CD4-positive, alpha-beta T cell treated with Interleukin-12 subunit alpha and Interleukin-12 subunit beta, for 1 hour (primary cell): ENCODE measurements around the gene ABHD18.
"Not testable (repeated sequence)": the region's sequence is repeated elsewhere in the genome, so short reads cannot be mapped to it uniquely, and the experiment has no call there.

Source experiments
- DNase-seq: peaks from one replicate; pipeline ENCODE4 v3.0.0-alpha.2; 2020

Gene ABHD18

DNA sequence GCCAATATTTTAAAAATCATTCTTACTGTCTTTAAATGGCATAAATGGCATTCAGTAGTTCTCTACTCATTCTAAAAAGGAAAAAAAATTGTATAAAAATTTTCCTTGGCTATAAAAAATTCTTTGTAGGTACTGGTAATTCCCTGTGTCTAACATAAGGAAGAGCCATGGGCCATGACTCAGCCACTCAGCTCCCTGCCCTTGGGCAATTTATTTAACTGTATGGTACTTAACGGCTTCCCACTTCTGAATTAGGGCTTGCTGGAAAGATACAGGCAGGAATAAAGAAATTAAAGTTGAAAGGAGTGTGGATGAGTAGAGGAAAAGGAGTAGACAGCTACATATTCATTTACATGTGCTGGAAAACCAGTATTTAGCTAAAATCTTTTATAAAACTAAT is 30.6 kb downstream of the ABHD18 start:
- no peak for DNase-seq

GRCh38 chr4:127996521-127996920 is 31.3 kb downstream of the ABHD18 start:
- DNase-seq, result not testable (repeated sequence)

- peak; percentile 16 for DNase-seq
Observed at GRCh38 chr4:127997534-127998388, 32.6 kb downstream of the ABHD18 start.

- DNase-seq, result no peak
Observed at GRCh38 chr4:128006592-128006991, 41.4 kb downstream of the ABHD18 start.

DNA sequence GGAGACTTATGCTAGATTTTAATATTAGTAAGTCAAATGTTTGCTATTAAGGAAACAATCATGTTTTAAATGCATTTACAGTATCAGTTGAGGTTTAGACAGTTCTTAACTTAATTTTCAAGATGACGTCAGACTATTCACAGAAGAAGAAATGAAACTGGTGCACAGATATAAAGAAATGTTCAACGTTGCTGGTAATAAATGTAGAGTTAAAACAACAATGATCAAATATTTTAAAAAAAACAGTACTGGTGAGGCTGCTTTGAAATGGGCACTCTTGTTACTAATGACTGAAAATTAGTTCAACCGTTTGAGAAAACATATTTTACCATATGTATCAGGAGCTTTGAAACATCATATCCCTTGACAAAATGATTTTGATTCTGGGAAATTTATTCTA is 44.2 kb downstream of the ABHD18 start:
- no peak for DNase-seq

- no peak for DNase-seq
Observed at GRCh38 chr4:128025319-128025718, 60.1 kb downstream of the ABHD18 start.

DNA sequence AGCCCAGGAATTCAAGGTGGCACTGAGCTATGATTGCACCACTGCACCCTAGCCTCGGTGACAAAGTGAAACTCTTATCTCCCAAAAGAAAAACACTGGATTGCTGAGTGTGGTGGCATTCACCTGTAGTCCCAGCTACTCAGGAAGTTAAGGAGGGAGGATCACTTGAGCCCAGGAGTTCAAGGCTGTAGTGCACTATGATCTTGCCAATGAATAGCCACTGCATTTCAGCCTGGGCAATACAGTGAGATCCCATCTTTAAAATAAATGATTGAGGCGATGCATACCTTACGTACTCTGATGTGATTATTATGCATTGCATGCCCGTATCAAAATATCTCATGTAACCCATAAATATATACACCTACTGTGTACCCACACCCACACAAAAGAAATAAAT is 64.7 kb downstream of the ABHD18 start:
- DNase-seq, result no peak

GRCh38 chr4:128031756-128032384 is 66.7 kb downstream of the ABHD18 start:
- DNase-seq, result no peak

DNA sequence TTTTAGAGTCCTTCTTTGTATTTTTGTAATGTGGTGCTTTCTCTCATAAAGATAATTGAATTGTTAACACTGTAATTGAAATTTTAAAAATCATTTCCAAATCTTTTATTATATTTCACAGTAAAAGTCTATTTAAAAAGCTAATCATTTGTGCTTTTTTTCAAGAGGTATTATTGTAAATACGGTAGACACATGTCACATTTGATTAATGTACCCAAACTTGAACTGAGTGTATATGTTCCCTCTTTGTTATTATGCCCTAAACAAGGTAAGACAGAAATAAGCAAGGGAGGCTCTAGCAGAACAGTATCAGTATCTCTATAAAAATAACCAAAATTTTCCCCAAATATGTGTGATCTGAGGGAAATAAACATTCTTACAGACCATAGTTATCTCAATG is 74.4 kb downstream of the ABHD18 start:
- DNase-seq, result no peak

DNA sequence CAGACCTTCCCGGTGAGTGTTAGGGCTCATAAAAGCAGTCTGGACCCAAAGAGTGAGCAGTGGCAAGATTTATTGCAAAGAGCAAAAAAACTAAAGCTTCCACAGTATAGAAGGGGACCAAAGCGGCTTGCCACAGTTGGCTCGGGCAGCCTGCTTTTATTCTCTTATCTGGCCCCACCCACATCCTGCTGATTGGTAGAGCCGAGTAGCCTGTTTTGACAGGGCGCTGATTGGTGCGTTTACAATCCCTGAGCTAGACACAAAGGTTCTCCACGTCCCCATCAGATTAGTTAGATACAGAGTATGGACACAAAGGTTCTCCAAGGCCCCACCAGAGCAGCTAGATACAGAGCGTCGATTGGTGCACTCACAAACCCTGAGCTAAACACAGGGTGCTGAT is 81.8 kb downstream of the ABHD18 start:
- not testable (repeated sequence) for DNase-seq

DNA sequence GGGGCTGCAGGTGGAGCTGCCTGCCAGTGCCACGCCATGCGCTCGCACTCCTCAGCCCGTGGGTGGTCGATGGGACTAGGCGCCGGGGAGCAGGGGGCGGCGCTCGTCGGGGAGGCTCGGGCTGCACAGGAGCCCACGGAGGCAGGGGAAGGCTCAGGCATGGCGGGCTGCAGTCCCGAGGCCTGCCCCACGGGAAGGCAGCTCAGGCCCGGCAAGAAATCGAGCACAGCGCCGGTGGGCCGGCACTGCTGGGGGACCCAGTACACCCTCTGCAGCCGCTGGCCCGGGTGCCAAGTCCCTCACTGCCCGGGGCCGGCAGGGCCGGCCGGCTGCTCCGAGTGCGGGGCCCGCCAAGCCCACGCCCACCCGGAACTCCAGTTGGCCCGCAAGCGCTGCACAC is 82.3 kb downstream of the ABHD18 start:
- DNase-seq, result not testable (repeated sequence)

DNA sequence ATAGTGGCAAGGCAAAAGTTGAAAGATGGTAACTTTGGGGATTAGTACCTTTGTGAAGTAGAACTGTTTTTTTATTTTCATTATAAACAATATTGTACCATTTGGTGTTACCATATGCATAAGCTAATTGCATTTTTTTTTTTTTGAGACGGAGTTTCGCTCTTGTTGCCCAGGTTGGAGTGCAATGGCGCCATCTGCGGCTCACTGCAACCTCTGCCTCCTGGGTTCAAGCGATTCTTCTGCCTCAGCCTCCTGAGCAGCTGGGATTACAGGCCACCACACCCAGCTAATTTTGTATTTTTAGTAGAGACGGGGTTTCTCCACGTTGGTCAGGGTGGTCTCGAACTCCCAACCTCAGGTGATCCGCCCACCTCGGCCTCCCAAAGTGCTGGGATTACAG is 86.0 kb downstream of the ABHD18 start:
- DNase-seq, result not testable (repeated sequence)

GRCh38 chr4:128054907-128055306 is 89.7 kb downstream of the ABHD18 start:
- not testable (repeated sequence) for DNase-seq

DNA sequence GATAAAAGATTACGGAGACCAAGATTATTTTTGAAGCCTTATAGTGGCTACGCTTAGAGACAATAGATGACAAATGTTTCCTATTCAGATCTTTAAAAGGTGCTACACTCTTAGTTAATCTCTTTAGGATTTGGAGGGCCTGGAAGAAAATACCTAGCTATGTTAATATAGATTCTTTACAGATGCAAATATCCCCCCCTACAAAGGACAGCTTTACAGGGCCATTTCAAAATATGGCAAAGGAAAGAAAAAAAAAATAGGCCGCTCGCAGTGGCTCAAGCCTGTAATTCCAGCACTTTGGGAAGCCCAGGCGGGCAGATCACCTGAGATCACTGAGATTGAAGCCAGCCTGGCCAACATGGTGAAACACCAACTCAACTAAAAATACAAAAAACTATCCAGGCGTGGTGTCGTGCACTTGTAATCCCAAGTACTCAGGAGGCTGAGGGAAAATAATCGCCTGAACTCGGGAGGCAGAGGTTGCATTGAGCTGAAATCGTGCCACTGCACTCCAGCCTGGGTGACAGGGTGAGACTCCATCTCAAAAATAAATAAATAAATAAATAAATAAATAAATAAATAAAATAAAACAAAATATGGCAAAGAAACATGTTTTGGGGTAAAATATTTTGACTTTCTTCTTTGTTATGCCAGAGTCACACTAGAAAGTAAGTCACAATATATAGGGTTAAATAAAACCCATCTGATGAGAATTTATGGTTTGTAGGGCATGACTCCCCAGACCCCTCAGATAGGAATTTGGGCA is 90.4 kb downstream of the ABHD18 start:
- not testable (repeated sequence) for DNase-seq

DNA sequence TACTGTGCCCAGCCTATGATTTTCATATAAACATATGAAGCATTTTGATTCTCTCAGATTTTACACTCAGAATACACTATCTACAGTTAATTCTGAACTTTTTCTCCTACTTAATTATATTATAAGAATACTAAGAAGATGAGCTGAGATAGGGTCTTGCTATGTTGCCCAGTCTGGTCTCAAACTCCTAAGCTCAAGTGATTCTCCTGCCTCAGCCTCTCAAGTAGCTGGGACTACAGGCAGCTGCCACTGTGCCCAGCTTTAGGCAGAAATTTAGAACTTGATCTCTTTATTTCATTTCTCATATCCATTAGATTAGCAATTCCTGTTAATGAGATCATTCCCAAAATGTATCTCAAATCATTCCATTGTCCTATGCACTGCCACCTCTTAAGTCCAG is 91.2 kb downstream of the ABHD18 start:
- no peak for DNase-seq

DNA sequence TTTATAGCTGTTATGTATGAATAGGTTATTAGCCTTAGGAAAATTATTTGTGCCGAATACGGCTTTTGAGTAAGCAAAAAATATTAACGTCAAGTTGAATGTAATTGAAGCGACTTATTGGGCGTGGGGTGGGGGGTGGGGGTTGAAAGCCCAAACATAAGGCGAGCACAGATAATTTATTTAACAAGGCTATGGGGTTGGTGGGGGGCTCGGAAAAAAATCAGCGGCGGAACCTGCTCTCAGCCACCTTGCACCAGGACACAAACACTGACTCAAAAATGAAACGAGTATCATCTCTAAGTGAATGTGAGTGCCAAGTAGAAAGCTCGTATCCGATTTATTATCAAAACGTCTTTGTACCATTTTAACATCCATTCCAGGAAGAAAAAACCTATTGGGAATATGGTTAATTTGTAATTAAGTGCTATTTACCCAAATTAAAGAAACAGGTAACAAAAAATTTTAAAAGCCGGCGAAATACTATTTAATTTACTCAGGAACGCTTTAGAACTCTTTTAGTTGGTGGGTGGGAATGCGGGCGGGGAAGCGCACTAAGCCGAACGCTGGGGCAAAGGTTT is 95.0 kb downstream of the ABHD18 start:
- no peak for DNase-seq

DNA sequence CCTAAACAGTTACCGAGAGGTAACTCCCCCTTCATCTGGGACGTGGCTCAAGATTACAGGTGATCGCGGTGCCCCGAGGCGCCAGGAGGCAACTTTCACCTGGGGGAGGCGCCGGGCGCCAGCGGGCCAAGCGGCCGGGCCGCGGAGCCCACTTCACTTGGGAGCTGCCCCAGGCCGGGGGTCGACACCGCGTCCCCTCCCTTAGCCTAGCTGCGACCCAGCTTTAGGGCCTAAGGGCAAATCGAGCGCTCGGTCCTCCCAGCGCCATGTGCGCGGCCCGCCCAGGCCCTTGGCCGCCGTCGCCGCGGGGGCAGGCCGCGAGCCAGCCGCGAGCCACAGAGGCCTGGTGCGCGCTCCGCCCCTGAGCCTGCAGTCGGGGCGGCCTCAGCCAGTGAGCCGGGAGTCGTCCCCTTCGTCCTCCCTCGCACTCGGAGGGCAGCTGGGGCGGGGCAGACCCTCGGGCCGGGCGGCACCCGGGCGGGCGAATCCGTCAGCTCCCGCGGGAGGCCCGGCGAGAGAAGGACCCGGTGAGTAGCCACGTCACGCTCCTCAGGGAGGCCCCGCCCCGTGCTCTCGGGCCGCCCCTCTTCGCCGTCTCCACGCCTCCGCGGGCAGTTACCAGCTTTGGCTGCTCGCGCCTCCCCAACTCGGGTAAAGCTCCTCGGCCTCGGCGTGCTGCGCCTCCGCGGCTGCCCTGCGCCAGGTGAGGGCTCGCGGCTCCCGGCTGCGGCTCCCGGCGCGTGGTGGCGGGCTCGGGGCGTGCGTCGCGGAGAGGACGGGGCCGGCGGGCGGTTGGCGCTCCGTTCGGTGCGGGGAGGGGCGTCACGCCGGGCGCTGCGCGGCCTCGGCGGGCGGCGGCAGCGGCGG is 95.7 kb downstream of the ABHD18 start, which contains the start of gene LARP1B:
LARP1B (plus strand) TSS at position 614 of the 867 bp plus-strand sequence. CDS start 13,640 bp downstream, outside the sequence.
- DNase-seq, result peak; percentile 94

DNA sequence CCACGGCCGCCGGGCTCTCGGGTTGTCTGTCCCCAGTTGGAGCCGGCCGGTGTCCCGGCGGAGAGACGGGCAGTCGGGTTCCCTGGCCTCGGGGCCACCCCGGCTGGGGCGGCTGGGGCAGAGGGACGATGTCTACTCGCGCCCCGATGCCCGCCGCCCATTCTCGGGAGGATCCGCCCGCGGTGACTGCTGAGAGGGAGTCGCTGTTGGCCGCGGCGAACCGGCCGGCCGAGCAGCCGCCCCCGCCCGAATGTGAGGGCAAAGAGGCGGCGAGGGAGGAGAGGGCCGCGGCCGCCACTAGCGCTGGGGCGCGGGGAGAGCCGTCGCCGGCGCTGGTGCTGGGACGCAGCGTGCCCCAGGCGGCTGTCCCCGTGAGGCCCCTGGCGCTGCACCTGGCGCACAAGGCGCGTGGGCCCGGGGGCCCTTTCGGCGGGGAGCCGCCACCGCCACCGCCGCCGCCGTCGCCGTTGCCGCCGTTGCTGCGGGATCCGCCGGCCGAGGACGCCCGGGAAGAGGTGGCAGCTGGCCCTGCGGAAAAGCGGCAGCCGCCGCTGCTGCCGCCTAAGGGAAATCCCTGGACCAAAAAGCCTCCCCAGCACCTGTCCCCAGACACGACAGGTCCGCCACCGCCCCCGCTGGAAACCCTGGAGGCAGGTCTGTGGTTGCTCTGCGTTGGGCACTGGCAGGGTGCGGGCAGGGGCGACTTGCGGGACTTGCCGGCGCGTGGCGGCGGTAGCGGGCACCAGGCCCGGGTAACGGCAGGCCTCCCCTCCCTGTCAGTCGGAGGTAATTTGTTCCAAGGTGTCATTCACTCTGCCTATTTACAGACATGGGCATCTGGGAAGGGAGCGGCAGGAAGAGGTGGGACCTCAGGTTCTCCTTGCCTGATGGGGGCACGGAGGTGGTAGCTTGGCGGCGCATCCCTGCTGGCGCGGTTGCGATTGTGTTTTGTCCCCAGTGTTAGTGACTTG is 96.6 kb downstream of the ABHD18 start:
- peak; percentile 70 for DNase-seq

DNA sequence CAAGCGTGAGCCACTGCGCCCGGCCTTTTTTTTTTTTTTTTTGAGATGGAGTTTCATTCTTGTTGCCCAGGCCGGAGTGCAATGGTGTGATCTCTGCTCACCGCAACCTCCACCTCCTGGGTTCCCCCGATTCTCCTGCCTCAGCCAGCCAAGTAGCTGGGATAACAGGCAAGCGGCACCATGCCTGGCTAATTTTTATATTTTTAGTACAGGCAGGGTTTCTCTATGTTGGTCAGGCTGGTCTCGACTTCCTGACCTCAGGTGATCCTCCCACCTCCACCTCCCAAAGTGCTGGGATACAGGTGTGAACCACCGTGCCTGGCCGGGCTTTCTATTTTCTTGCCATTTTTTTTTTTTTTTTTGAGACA is 101.2 kb downstream of the ABHD18 start:
- not testable (repeated sequence) for DNase-seq

- DNase-seq, result no peak
Observed at GRCh38 chr4:128068918-128069317, 103.7 kb downstream of the ABHD18 start.

DNA sequence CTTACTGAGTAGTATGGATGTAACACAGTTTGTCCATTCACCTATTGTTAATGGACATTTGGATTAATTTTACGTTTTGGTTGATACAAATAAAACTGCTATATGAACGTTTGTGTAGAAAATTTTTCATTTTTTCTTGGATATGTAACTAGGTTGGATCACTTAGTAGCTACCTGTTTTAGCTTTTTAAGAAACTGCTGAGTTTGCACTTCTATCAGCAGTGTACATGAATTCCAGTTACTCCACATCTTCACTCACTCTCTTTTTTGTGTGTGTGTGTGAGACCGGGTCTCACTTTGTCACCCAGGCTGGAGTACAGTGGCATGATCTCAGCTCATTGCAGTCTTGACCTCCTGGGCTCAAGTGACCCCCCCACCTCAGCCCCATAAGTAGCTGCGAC is 111.3 kb downstream of the ABHD18 start:
- no peak for DNase-seq
